HG03175 (cell line): ENCODE data around the gene SLC44A2.

Source experiments
- ATAC-seq: cut with Tn5 transposase; IDR thresholded peaks from one replicate; pipeline ENCODE4 v1.9.1; 2021; ENCODE audit warnings: mild to moderate bottlenecking, moderate library complexity; ENCODE audit not compliant: unreplicated experiment

SLC44A2 gene

GRCh38 chr19:10625003-10625761, at the start of gene SLC44A2:
Gene SLC44A2 (plus strand): TSS chr19:10625553. CDS start chr19:10625634, 81 bp downstream.
- no peak for ATAC-seq

GRCh38 chr19:10577951-10578350, 47.4 kb upstream of the SLC44A2 start:
- no peak for ATAC-seq

GRCh38 chr19:10580979-10581631, 44.2 kb upstream of the SLC44A2 start:
- peak; percentile 53 for ATAC-seq

GRCh38 chr19:10582091-10582490, 43.3 kb upstream of the SLC44A2 start:
- no peak for ATAC-seq

GRCh38 chr19:10583036-10583776, 42.1 kb upstream of the SLC44A2 start:
- no peak for ATAC-seq

DNA sequence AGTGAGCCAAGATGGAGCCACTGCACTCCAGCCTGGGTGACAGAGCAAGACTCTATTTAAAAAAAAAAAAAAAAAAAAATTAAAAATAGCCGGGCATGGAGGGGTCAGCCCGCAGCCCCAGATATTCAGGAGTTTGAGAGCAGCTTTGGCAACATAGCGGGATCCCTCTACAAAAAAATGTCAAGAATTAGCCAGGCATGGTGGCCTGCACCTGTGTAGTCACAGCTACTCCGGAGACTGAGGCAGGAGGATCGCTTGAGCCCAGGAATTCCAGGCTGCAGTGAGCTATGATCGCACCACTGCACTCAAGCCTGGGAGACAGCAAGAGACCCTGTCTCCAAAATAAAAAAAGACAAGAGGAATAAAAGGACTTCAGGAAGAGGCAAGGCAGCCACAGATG, 39.0 kb upstream of the SLC44A2 start:
- ATAC-seq = no peak

DNA sequence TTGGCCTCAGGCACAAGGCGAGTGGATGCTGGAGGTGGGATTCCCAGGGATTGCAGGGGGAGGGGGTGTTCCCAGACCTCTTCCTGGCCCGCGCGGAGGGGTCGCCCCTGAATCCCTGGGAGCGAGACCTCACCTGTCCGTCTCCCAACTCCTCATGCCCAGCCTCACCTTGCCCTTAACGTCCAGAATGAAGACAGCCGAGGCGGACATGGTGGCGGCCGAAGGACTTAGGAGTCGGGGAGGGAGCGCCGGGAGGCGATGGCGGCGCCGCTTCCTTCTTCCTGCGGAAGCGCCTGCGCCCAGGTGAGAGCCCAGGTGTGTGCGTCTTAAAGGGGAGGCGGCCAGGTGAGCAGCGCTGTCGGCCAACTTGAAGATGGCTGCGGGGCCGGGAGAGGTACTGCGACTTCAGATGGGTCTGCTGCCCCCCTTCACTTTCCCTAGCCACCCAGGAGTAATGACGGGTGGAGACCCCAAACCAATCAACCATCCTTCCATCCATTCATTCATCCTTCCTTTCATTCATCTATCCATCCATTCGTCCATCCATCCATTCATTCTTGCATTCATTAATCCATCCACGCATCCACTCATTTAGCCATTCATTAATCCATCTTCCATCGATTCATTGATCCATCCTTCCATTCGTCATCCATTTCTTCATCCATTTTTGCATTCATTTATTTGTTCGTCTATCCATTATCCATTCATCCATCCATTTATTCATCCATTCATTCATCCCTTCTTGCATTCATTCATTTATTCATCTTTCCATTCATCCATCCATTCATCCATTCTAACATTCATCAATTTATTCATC, 38.1 kb upstream of the SLC44A2 start, which contains the start of gene AP1M2:
Gene AP1M2, minus strand, starts transcription at position 291 of the 817 bp plus-strand sequence. Its CDS starts 81 bp downstream, at position 210.
- no peak for ATAC-seq

DNA sequence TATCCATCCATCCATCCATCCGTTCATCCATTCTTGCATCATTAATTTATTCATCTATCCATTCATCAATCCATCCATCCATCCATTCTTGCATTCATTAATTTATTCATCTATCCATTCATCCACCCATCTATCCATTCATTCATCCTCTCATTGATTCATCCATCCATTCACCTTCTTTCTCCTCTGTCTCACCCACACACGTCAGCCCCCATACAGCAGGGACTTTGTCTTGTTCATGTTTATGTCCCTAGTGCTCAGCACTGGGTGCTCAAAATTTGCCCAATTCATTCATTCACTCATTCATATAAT, 37.6 kb upstream of the SLC44A2 start:
- no peak for ATAC-seq

DNA sequence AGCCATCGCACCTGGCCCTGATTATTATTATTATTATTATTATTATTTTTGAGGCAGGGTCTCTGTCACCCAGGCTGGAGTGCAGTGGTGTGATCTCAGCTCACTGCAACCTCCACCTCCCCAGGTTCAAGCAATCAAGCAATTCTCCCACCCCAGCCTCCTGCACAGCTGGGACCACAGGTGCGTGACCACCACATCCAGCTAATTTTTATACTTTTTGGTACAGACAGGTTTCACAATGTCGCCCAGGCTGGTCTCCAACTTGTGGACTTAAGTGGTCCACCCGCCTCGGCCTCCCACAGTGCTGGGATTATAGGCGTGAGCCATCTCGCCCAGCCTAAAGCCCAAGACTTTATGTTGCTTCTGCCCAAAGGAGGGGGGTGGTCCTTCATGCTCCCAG, 32.2 kb upstream of the SLC44A2 start:
- no peak for ATAC-seq

GRCh38 chr19:10593820-10594637, 31.3 kb upstream of the SLC44A2 start:
- ATAC-seq = peak; percentile 61

- ATAC-seq = no peak
Measured at GRCh38 chr19:10600149-10600548, 25.2 kb upstream of the SLC44A2 start.

- no peak for ATAC-seq
Measured at GRCh38 chr19:10601999-10602329, 23.4 kb upstream of the SLC44A2 start.

GRCh38 chr19:10602330-10603083, 22.8 kb upstream of the SLC44A2 start:
- peak; percentile 52 for ATAC-seq

- peak; percentile 39 for ATAC-seq
Measured at GRCh38 chr19:10603084-10603872, 22.1 kb upstream of the SLC44A2 start.

GRCh38 chr19:10603873-10604459, 21.4 kb upstream of the SLC44A2 start:
- peak; percentile 34 for ATAC-seq

GRCh38 chr19:10604460-10604980, 20.8 kb upstream of the SLC44A2 start:
- peak; percentile 17 for ATAC-seq

DNA sequence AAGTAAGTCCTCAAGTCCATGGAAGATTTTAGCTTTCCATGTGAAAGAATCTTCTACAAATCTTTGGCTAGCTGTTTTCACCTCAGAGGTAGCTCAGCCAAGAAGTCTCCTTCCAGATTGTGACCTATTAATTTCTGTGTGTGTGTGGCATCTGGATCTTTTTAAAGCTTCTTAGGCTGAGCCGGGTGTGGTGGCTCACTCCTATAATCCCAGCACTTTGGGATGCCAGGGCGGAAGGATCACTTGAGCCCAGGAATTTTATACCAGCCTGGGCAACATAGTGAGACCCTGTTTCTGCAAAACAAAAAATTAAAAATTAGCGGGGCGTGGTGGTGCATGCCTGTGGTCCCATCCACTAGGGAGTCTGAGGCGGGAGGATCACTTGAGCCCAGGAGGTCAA, 13.4 kb upstream of the SLC44A2 start:
- no peak for ATAC-seq

GRCh38 chr19:10612499-10613119, 12.7 kb upstream of the SLC44A2 start:
- no peak for ATAC-seq
